Measurements from ENCODE around the gene SEMA4C.

SEMA4C gene

GRCh38 chr2:96877631-96878092 lies 7.8 kb upstream of the SEMA4C start:
- no peak for TF ChIP-seq CTCF (IDR thresholded peaks at IDR 0.05; ENCODE audit: extremely low read depth, missing control alignments)
- no peak for DNase-seq (ENCODE audit: low spot score)

GRCh38 chr2:96877042-96877451 lies 7.2 kb upstream of the SEMA4C start:
- TF ChIP-seq CTCF (IDR thresholded peaks at IDR 0.05; ENCODE audit: extremely low read depth, missing control alignments): no peak
- no peak for DNase-seq (ENCODE audit: low spot score)

- no peak for DNase-seq (ENCODE audit: low spot score)
Observed at GRCh38 chr2:96876269-96877041, 6.6 kb upstream of the SEMA4C start.

GRCh38 chr2:96875498-96876268 lies 5.8 kb upstream of the SEMA4C start:
- no peak for DNase-seq (ENCODE audit: low spot score)
- no peak for TF ChIP-seq CTCF (IDR thresholded peaks at IDR 0.05; ENCODE audit: extremely low read depth, missing control alignments)

More at GRCh38 chr2:96876269-96877041, 6.6 kb upstream of the SEMA4C start:
- TF ChIP-seq CTCF (IDR thresholded peaks at IDR 0.05; ENCODE audit: extremely low read depth, missing control alignments): no peak

- no peak for TF ChIP-seq CTCF (IDR thresholded peaks at IDR 0.05; ENCODE audit: extremely low read depth, missing control alignments)
- DNase-seq (ENCODE audit: low spot score): peak; percentile 58
Observed at GRCh38 chr2:96874198-96874831, 4.4 kb upstream of the SEMA4C start.

GRCh38 chr2:96873651-96874096 lies 3.8 kb upstream of the SEMA4C start:
- no peak for TF ChIP-seq CTCF (IDR thresholded peaks at IDR 0.05; ENCODE audit: extremely low read depth, missing control alignments)
- DNase-seq (ENCODE audit: low spot score): no peak
